ENCODE results near the gene TACR1.
"Not testable (repeated sequence)": the region's sequence is repeated elsewhere in the genome, so short reads cannot be mapped to it uniquely, and the experiment has no call there.

GRCh38 chr2:75219213-75219612 is 19.9 kb upstream of the TACR1 start:
- not testable (repeated sequence) for TF ChIP-seq CTCF, POLR2AphosphoS5 (IDR thresholded peaks at IDR 0.05)

All from breast epithelium (tissue), 3 donors.